OCI-LY7 (cell line): ENCODE measurements around the gene C2orf42. TPM values are rescaled to one million over a fixed set of nuclear protein-coding genes. Genes with fewer than 3 reads are reported as not detected.

Source experiments
- BruUV-seq: library from RNA; stranded (reverse); fragments of 400-500 nt; replicated peaks from 2 replicates; lab custom pipeline; 2021; lab: Mats Ljungman, UMichigan
- CTCF ChIA-PET: fragments of 300-600 bp; sonication (Branson Sonifier 250); formaldehyde crosslinking; loops from one replicate; lab custom pipeline; 2022; ENCODE audit warnings: antibody characterized with exemption; ENCODE audit not compliant: unreplicated experiment; lab: Charles Lee
- POLR2A ChIA-PET: fragments of 300-600 bp; sonication (Branson Sonifier 250); formaldehyde crosslinking; loops from one replicate; lab custom pipeline; 2022; ENCODE audit warnings: antibody characterized with exemption; lab: Charles Lee
- DNase-seq: peaks from one replicate; pipeline ENCODE4 v3.0.0-alpha.2; 2015; ENCODE audit warnings: low spot score
- H2AFZ ChIP-seq: fragments of 200-600 bp; sonication (generic), shearing (Covaris generic); 2 replicates; pipeline ENCODE4 v1.6.1; 2014; ENCODE audit warnings: mild to moderate bottlenecking, antibody characterized with exemption, low read length, moderate library complexity
- H3K27ac ChIP-seq: fragments of 200-600 bp; sonication (generic); 2 replicates; pipeline ENCODE4 v1.5.1; 2014; ENCODE audit warnings: mixed run types, low read depth, mild to moderate bottlenecking, moderate library complexity, low read length, inconsistent platforms; ENCODE audit not compliant: poor library complexity, severe bottlenecking
- H3K36me3 ChIP-seq: fragments of 200-600 bp; sonication (generic); 2 replicates; pipeline ENCODE4 v1.6.1; 2014; ENCODE audit warnings: mild to moderate bottlenecking, antibody characterized with exemption, low read length, moderate library complexity, mixed read lengths; ENCODE audit not compliant: insufficient read depth
- H3K4me1 ChIP-seq: fragments of 200-600 bp; sonication (generic); 2 replicates; pipeline ENCODE4 v1.5.1; 2014; ENCODE audit warnings: mild to moderate bottlenecking, low read length; ENCODE audit not compliant: insufficient read depth, poor library complexity, severe bottlenecking
- H3K4me2 ChIP-seq: fragments of 200-600 bp; sonication (generic); 2 replicates; pipeline ENCODE4 v1.6.1; 2014; ENCODE audit warnings: mild to moderate bottlenecking, low read length
- H3K4me3 ChIP-seq: fragments of 200-600 bp; sonication (generic); 2 replicates; pipeline ENCODE4 v1.5.1; 2014; ENCODE audit warnings: mild to moderate bottlenecking, low read depth, low read length; ENCODE audit not compliant: poor library complexity, severe bottlenecking
- H3K79me2 ChIP-seq: fragments of 200-600 bp; sonication (generic); 2 replicates; pipeline ENCODE4 v1.6.1; 2016; ENCODE audit warnings: low read depth, mild to moderate bottlenecking, low read length, moderate library complexity, mixed read lengths; ENCODE audit not compliant: insufficient read depth
- H3K9me2 ChIP-seq: fragments of 200-600 bp; sonication (generic); 2 replicates; pipeline ENCODE4 v1.6.1; 2016; ENCODE audit warnings: mild to moderate bottlenecking, low read length, mixed read lengths; ENCODE audit not compliant: insufficient read depth
- H3K9me3 ChIP-seq: fragments of 200-600 bp; sonication (generic); 2 replicates; pipeline ENCODE4 v1.6.1; 2014; ENCODE audit warnings: mild to moderate bottlenecking, mixed run types, low read length, mixed read lengths
- H4K20me1 ChIP-seq: fragments of 200-600 bp; sonication (generic); 2 replicates; pipeline ENCODE4 v1.6.1; 2014; ENCODE audit warnings: mild to moderate bottlenecking, antibody characterized with exemption, low read length, moderate library complexity, mixed read lengths; ENCODE audit not compliant: insufficient read depth
- EZH2phosphoT487 ChIP-seq: fragments of 200-600 bp; sonication (generic); IDR thresholded peaks from 2 replicates; pipeline ENCODE4 v1.6.1; 2018; ENCODE audit warnings: low read depth, borderline replicate concordance, mild to moderate bottlenecking, mixed run types, antibody characterized with exemption, low read length, moderate library complexity, mixed read lengths
- intact Hi-C: fragments of 100-400 bp; cut with micrococcal nuclease; formaldehyde crosslinking; loops from one replicate; pipeline ENCODE4 v1.10.0; 2022; ENCODE audit not compliant: unreplicated experiment
- total RNA-seq, 2 experiments: library from RNA; depleted of rRNA in 1 of 2; stranded (reverse); fragments of >200 nt in 1 of 2; shearing (Covaris generic) in 1 of 2; gene quantifications; 2 replicates each; pipeline ENCODE4 v1.2.3, GENCODE V29; 2014 to 2022
- TF ChIP-seq, protein P1 (sequence below): fragments of 200-600 bp; sonication (generic); conservative IDR thresholded peaks from 2 replicates; pipeline ENCODE4 v1.5.1; 2014; ENCODE audit warnings: mild to moderate bottlenecking, antibody characterized with exemption, low read length, moderate library complexity, mixed read lengths

The C2orf42 gene
- total RNA-seq, 2 experiments from 2014 or later = 19.0 to 24.5 TPM

- H2AFZ ChIP-seq = peak overlapping the region; percentile 56; the same call in 1 of the 2 replicates
- intact Hi-C loops = loop anchor here (1.0 to 5.0 kb wide), 7 partner anchors 18 to 418 kb away; partner anchors contain the start of genes C2orf42, PCBP1 and TIA1
- CTCF ChIA-PET = interaction anchor here (0.5 to 1.0 kb wide), 2 partner anchors 35 to 57 kb away, joined by 3 read pairs; no protein-coding TSS in a partner anchor
These were observed 48.1 kb downstream of the C2orf42 start for GRCh38 chr2:70142590-70143313.

DNA sequence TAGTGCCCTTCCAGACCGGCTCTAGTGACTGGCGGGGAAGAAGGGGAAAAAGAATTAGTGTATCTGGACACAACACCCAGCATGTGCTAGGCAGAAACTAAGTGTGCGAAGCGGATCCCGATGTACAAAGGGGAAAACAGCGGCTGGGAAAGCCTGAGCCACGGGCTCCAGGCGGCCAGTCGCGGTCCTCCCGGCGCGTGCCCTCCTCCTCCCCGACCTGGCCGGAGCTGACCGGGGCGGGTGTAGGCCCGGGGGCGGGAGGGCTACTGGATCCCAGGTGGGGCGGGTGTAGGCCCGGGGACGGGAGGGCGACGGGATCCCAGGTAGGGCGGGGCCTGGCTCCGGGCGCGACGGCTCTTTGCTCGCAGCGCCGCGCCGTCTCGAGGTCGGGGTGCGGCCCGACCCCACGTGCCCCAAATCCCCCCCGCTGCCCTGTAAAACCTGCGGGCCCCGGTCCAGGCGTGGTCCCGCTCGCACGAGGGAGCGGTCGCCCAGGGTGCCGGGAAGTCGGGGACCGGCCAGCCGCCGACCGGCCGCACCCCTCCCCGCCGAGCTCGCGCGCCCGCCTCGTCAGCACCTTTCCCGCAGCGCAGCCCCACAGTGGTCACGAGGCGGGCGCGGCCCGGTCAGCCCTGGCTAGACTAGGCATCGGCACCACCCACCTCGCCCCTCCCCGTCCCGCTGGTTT is 48.8 kb downstream of the C2orf42 start:
- peak; percentile 60 for DNase-seq
- peak overlapping the region; percentile 71 for H3K4me3 ChIP-seq
- POLR2A ChIA-PET = interaction anchor here (0.6 to 2.3 kb wide), 9 partner anchors 8 to 1424 kb away, joined by 3 to 10 read pairs (median 4); partner anchors contain the start of gene MXD1
- no peak for TF ChIP-seq EZH2phosphoT487
- TF ChIP-seq, protein P1, sequence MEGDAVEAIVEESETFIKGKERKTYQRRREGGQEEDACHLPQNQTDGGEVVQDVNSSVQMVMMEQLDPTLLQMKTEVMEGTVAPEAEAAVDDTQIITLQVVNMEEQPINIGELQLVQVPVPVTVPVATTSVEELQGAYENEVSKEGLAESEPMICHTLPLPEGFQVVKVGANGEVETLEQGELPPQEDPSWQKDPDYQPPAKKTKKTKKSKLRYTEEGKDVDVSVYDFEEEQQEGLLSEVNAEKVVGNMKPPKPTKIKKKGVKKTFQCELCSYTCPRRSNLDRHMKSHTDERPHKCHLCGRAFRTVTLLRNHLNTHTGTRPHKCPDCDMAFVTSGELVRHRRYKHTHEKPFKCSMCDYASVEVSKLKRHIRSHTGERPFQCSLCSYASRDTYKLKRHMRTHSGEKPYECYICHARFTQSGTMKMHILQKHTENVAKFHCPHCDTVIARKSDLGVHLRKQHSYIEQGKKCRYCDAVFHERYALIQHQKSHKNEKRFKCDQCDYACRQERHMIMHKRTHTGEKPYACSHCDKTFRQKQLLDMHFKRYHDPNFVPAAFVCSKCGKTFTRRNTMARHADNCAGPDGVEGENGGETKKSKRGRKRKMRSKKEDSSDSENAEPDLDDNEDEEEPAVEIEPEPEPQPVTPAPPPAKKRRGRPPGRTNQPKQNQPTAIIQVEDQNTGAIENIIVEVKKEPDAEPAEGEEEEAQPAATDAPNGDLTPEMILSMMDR = no peak
- intact Hi-C loops = loop anchor here (1.0 to 5.0 kb wide), 7 partner anchors 18 to 417 kb away; partner anchors contain the start of genes C2orf42, PCBP1 and TIA1
- H3K79me2 ChIP-seq = peaks cover 5% of the 10 kb centered on the region; the same call in 1 of the 2 replicates
- CTCF ChIA-PET = interaction anchor here (1.0 kb wide), 1 partner anchor 57 kb away, joined by 3 read pairs; no protein-coding TSS in a partner anchor
- H2AFZ ChIP-seq = peak overlapping the region; percentile 3; the same call in 1 of the 2 replicates
- H3K9me2 ChIP-seq = no peaks in the 10 kb centered on the region
- peak overlapping the region; percentile 73 for H3K27ac ChIP-seq
- BruUV-seq = no TSS peak
- peaks cover 30% of the 10 kb centered on the region for H3K4me1 ChIP-seq
- H3K4me2 ChIP-seq = peak overlapping the region; percentile 87
- no peaks in the 10 kb centered on the region for H4K20me1 ChIP-seq
- no peaks in the 10 kb centered on the region for H3K36me3 ChIP-seq
- H3K9me3 ChIP-seq = no peaks in the 10 kb centered on the region

More at GRCh38 chr2:70142590-70143313, 48.1 kb downstream of the C2orf42 start:
- Histone ChIP-seq H3K4me2 (peak overlapping the region; percentile 94), H3K4me1 (peaks cover 25% of the 10 kb centered on the region), H3K9me3 (no peaks in the 10 kb centered on the region), H3K4me3 (peak overlapping the region; percentile 71), H3K79me2 (peaks cover 5% of the 10 kb centered on the region; the same call in 1 of the 2 replicates), H3K27ac (peak overlapping the region; percentile 73), H3K36me3 (no peaks in the 10 kb centered on the region), H3K9me2 (no peaks in the 10 kb centered on the region), H4K20me1 (no peaks in the 10 kb centered on the region)
- BruUV-seq = TSS peak; percentile 100
- peak; percentile 100 for DNase-seq
- TF ChIP-seq, protein P1 = peak; percentile 84
- TF ChIP-seq EZH2phosphoT487 = no peak
- POLR2A ChIA-PET = interaction anchor here (0.6 to 2.3 kb wide), 10 partner anchors 8 to 1424 kb away, joined by 3 to 10 read pairs (median 4); partner anchors contain the start of genes C2orf42 and MXD1
